ENCODE measurements around the gene TPRX2.
"Not testable (repeated sequence)": the region's sequence is repeated elsewhere in the genome, so short reads cannot be mapped to it uniquely, and the experiment has no call there.

Gene TPRX2

GRCh38 chr19:47863514-47863936, 4.5 kb downstream of the TPRX2 start:
- DNase-seq: peak; percentile 31

GRCh38 chr19:47865166-47865565, 6.1 kb downstream of the TPRX2 start:
- no peak for DNase-seq

- no peak for DNase-seq
Measured at GRCh38 chr19:47878906-47879305, 19.9 kb downstream of the TPRX2 start.

- not testable (repeated sequence) for DNase-seq
Measured at GRCh38 chr19:47879385-47879784, 20.4 kb downstream of the TPRX2 start.

- DNase-seq: no peak
Measured at GRCh38 chr19:47881757-47882156, 22.7 kb downstream of the TPRX2 start.

GRCh38 chr19:47882890-47883289, 23.9 kb downstream of the TPRX2 start:
- no peak for DNase-seq

- DNase-seq: no peak
Measured at GRCh38 chr19:47885067-47885463, 26.0 kb downstream of the TPRX2 start.

GRCh38 chr19:47886010-47886559, 27.1 kb downstream of the TPRX2 start, which contains the start of gene SULT2A1:
SULT2A1 (minus strand) TSS chr19:47886315; CDS start chr19:47886257, 58 bp downstream.
- no peak for DNase-seq

- DNase-seq: no peak
Measured at GRCh38 chr19:47890865-47891621, 32.0 kb downstream of the TPRX2 start.

- DNase-seq: no peak
Measured at GRCh38 chr19:47891622-47891922, 32.5 kb downstream of the TPRX2 start.

- no peak for DNase-seq
Measured at GRCh38 chr19:47891923-47892666, 33.1 kb downstream of the TPRX2 start.

- DNase-seq: no peak
Measured at GRCh38 chr19:47895165-47895782, 36.2 kb downstream of the TPRX2 start.

GRCh38 chr19:47896019-47896418, 37.0 kb downstream of the TPRX2 start:
- DNase-seq: no peak

- no peak for DNase-seq
Measured at GRCh38 chr19:47896773-47897172, 37.7 kb downstream of the TPRX2 start.

- no peak for DNase-seq
Measured at GRCh38 chr19:47897861-47898260, 38.8 kb downstream of the TPRX2 start.

- DNase-seq: no peak
Measured at GRCh38 chr19:47899335-47899734, 40.3 kb downstream of the TPRX2 start.

GRCh38 chr19:47901370-47901769, 42.3 kb downstream of the TPRX2 start:
- no peak for DNase-seq

GRCh38 chr19:47909350-47909749, 50.3 kb downstream of the TPRX2 start:
- DNase-seq: not testable (repeated sequence)

- DNase-seq: not testable (repeated sequence)
Measured at GRCh38 chr19:47910191-47910590, 51.2 kb downstream of the TPRX2 start.
